ENCODE measurements around the gene CR1L. TPM values are rescaled to one million over a fixed set of nuclear protein-coding genes. Genes with fewer than 3 reads are reported as not detected.

The CR1L gene
- total and polyA plus RNA-seq, 9 of the 15 experiments (the other 6 are each of a cell fraction or from before 2014, with no cell fraction given), result 10.1 to 74.8 (median 34.3) TPM

- TF ChIP-seq L3MBTL2 (IDR thresholded peaks at IDR 0.05) (no peak), HMG20B (CRISPR knock-in tag; IDR thresholded peaks at IDR 0.05) (no peak), SPI1 (IDR thresholded peaks at IDR 0.05; ENCODE audit: borderline replicate concordance, low read depth, low read length) (0 out of 2 replicates have a peak, but pooled peaks have one; percentile 0), ZFP91 (CRISPR knock-in tag; IDR thresholded peaks at IDR 0.05) (no peak), ZNF395 (CRISPR knock-in tag; IDR thresholded peaks at IDR 0.05) (peak; percentile 75; the same call in 1 of the 2 replicates), ETV5 (CRISPR knock-in tag; IDR thresholded peaks at IDR 0.05; ENCODE audit: low read depth) (peak; percentile 85), MNT (conservative IDR thresholded peaks at IDR 0.05) (peak; percentile 46 to 71), LCOR (CRISPR knock-in tag; IDR thresholded peaks at IDR 0.05) (peak; percentile 97), HDAC3 (IDR thresholded peaks at IDR 0.05; ENCODE audit: borderline replicate concordance, partially characterized antibody) (peak; percentile 75), POLR3A (IDR thresholded peaks at IDR 0.05; ENCODE audit: borderline replicate concordance, extremely low read depth, insufficient read depth, insufficient read length) (no peak), YY1 (IDR thresholded peaks at IDR 0.05; ENCODE audit: borderline replicate concordance in 1 of 3, control insufficient read depth in 1 of 3, extremely low read depth in 1 of 3, insufficient read depth in 3 of 3, insufficient read length in 1 of 3, insufficient replicate concordance in 2 of 3, low read depth in 1 of 3, low read length in 2 of 3) (peak in 1 of 3 experiments; percentile 34), ZNF445 (CRISPR knock-in tag; IDR thresholded peaks at IDR 0.05; ENCODE audit: low read depth) (no peak), ILK (tag; IDR thresholded peaks at IDR 0.05; ENCODE audit: borderline replicate concordance, low read depth) (no peak), DPF2 (IDR thresholded peaks at IDR 0.05) (peak; percentile 98), ZBTB2 (IDR thresholded peaks at IDR 0.05) (0 out of 2 replicates have a peak, but pooled peaks have one; percentile 53), ATF6 (CRISPR knock-in tag; IDR thresholded peaks at IDR 0.05) (no peak)
Observed at GRCh38 chr1:207649865-207650580, 5.1 kb downstream of the CR1L start (continued).

All from K562 (cell line).